Measurements from ENCODE around the gene SASH1.

DNA sequence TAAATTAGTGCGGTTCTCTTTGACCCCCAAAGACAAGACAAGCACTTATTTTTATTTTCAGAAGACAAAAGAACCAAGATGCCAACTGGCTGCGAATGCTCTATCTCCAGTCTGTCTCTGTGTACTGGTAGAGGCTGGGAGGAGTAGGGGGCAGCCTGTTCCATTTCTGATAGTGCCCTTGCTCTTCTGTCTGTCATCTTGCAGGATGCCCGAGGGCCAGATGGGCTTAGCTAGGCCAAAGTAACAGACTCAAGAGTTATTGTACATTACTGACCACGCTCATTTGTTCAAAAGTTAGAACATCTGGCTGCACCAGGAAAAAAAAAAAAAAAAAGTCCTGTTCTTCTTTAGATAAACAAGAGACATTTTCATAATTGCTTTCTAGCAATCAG, 206.1 kb downstream of the SASH1 start:
- TF ChIP-seq, protein P1, sequence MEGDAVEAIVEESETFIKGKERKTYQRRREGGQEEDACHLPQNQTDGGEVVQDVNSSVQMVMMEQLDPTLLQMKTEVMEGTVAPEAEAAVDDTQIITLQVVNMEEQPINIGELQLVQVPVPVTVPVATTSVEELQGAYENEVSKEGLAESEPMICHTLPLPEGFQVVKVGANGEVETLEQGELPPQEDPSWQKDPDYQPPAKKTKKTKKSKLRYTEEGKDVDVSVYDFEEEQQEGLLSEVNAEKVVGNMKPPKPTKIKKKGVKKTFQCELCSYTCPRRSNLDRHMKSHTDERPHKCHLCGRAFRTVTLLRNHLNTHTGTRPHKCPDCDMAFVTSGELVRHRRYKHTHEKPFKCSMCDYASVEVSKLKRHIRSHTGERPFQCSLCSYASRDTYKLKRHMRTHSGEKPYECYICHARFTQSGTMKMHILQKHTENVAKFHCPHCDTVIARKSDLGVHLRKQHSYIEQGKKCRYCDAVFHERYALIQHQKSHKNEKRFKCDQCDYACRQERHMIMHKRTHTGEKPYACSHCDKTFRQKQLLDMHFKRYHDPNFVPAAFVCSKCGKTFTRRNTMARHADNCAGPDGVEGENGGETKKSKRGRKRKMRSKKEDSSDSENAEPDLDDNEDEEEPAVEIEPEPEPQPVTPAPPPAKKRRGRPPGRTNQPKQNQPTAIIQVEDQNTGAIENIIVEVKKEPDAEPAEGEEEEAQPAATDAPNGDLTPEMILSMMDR (conservative IDR thresholded peaks at IDR 0.05 in 1 of 2, IDR thresholded peaks at IDR 0.05 in 1 of 2; ENCODE audit: low read depth in 1 of 2, low read length in 2 of 2) = no peak
- TF ChIP-seq EZH2 (IDR thresholded peaks at IDR 0.05; ENCODE audit: low read length, missing control alignments) = no peak
